DOHH2 (cell line): Measurements from ENCODE around the gene SLC35G1.

Source experiments
- H3F3A ChIP-seq: fragments of 200-600 bp; sonication (generic), shearing (Covaris generic); 2 replicates; pipeline ENCODE4 v1.6.0; 2016; ENCODE audit warnings: antibody characterized with exemption, mild to moderate bottlenecking; ENCODE audit not compliant: control insufficient read depth, insufficient read depth
- H3K27ac ChIP-seq: fragments of 200-600 bp; sonication (generic); 2 replicates; pipeline ENCODE4 v1.5.1; 2014; ENCODE audit warnings: low read depth, mild to moderate bottlenecking, low read length, moderate library complexity
- H3K27me3 ChIP-seq: fragments of 200-600 bp; sonication (generic); 2 replicates; pipeline ENCODE4 v1.6.1; 2014; ENCODE audit warnings: mild to moderate bottlenecking, low read length, mixed read lengths; ENCODE audit not compliant: control insufficient read depth
- H3K36me3 ChIP-seq: fragments of 200-600 bp; sonication (generic); 2 replicates; pipeline ENCODE4 v1.6.1; 2014; ENCODE audit warnings: mild to moderate bottlenecking, low read length, moderate library complexity, mixed read lengths; ENCODE audit not compliant: control insufficient read depth
- H3K4me1 ChIP-seq: fragments of 200-600 bp; sonication (generic); 2 replicates; pipeline ENCODE4 v1.6.1; 2014; ENCODE audit warnings: mild to moderate bottlenecking, low read length, mixed read lengths; ENCODE audit not compliant: control insufficient read depth
- H3K4me2 ChIP-seq: fragments of 200-600 bp; sonication (generic); 2 replicates; pipeline ENCODE4 v1.6.0; 2014; ENCODE audit warnings: mild to moderate bottlenecking, low read length, moderate library complexity
- H3K4me3 ChIP-seq: fragments of 200-600 bp; sonication (generic); 2 replicates; pipeline ENCODE4 v1.5.1; 2014; ENCODE audit warnings: mild to moderate bottlenecking, low read length, mixed read lengths
- H3K79me2 ChIP-seq: fragments of 200-600 bp; sonication (generic); 2 replicates; pipeline ENCODE4 v1.6.1; 2014; ENCODE audit warnings: mild to moderate bottlenecking, low read length, mixed read lengths; ENCODE audit not compliant: control insufficient read depth
- H3K9me2 ChIP-seq: fragments of 200-600 bp; sonication (generic); replicated peaks from 2 replicates; pipeline ENCODE4 v1.6.1; 2014; ENCODE audit warnings: mild to moderate bottlenecking, low read length, mixed read lengths; ENCODE audit not compliant: control insufficient read depth
- H3K9me3 ChIP-seq: fragments of 200-600 bp; sonication (generic); 2 replicates; pipeline ENCODE4 v1.6.1; 2014; ENCODE audit warnings: antibody characterized with exemption, low read length, mixed read lengths; ENCODE audit not compliant: control insufficient read depth, insufficient read depth
- H4K20me1 ChIP-seq: fragments of 200-600 bp; sonication (generic); 2 replicates; pipeline ENCODE4 v1.6.0; 2014; ENCODE audit warnings: low read depth, mild to moderate bottlenecking, antibody characterized with exemption, low read length, moderate library complexity; ENCODE audit not compliant: control insufficient read depth, insufficient read depth
- CTCF ChIP-seq: fragments of 200-600 bp; sonication (generic); IDR thresholded peaks from one replicate; pipeline ENCODE4 v1.5.1; 2014; ENCODE audit warnings: antibody characterized with exemption, mild to moderate bottlenecking, low read depth, low read length; ENCODE audit not compliant: poor library complexity, severe bottlenecking
- EZH2phosphoT487 ChIP-seq: fragments of 200-600 bp; sonication (generic); IDR thresholded peaks from 2 replicates; pipeline ENCODE4 v1.6.1; 2017; ENCODE audit warnings: borderline replicate concordance, mild to moderate bottlenecking, antibody characterized with exemption, low read length, moderate library complexity, mixed read lengths

Gene SLC35G1

GRCh38 chr10:93871671-93872204, 22.0 kb upstream of the SLC35G1 start:
- Histone ChIP-seq H3K4me3 (no peak overlapping the region), H3K27ac (no peak overlapping the region), H3K27me3 (peaks cover 16% of the 10 kb centered on the region; the same call in 1 of the 2 replicates), H3K9me3 (no peaks in the 10 kb centered on the region), H3K79me2 (no peaks in the 10 kb centered on the region), H3F3A (no peaks in the 10 kb centered on the region), H4K20me1 (no peaks in the 10 kb centered on the region), H3K36me3 (no peaks in the 10 kb centered on the region), H3K9me2 (no peaks in the 10 kb centered on the region), H3K4me1 (no peaks in the 10 kb centered on the region), H3K4me2 (no peak overlapping the region)
- TF ChIP-seq CTCF (no peak), EZH2phosphoT487 (no peak)

GRCh38 chr10:93872375-93873158, 21.2 kb upstream of the SLC35G1 start:
- Histone ChIP-seq H3K9me3 (no peaks in the 10 kb centered on the region), H3F3A (no peaks in the 10 kb centered on the region), H4K20me1 (no peaks in the 10 kb centered on the region), H3K27ac (no peak overlapping the region), H3K79me2 (no peaks in the 10 kb centered on the region), H3K27me3 (peaks cover 10% of the 10 kb centered on the region; the same call in 1 of the 2 replicates), H3K9me2 (no peaks in the 10 kb centered on the region), H3K36me3 (no peaks in the 10 kb centered on the region), H3K4me1 (no peaks in the 10 kb centered on the region), H3K4me3 (no peak overlapping the region), H3K4me2 (no peak overlapping the region)
- no peak for TF ChIP-seq CTCF
- no peak for TF ChIP-seq EZH2phosphoT487

- H3K9me2 ChIP-seq: no peaks in the 10 kb centered on the region
- H3K4me1 ChIP-seq: no peaks in the 10 kb centered on the region
- peaks cover 10% of the 10 kb centered on the region; the same call in 1 of the 2 replicates for H3K27me3 ChIP-seq
- no peak overlapping the region for H3K27ac ChIP-seq
- H3K79me2 ChIP-seq: no peaks in the 10 kb centered on the region
- no peaks in the 10 kb centered on the region for H3F3A ChIP-seq
- H3K4me2 ChIP-seq: no peak overlapping the region
- H3K9me3 ChIP-seq: no peaks in the 10 kb centered on the region
- H3K36me3 ChIP-seq: no peaks in the 10 kb centered on the region
- TF ChIP-seq EZH2phosphoT487 (no peak), CTCF (no peak)
- no peaks in the 10 kb centered on the region for H4K20me1 ChIP-seq
- H3K4me3 ChIP-seq: no peak overlapping the region
These were observed 20.2 kb upstream of the SLC35G1 start for GRCh38 chr10:93873420-93874115.
